ENCODE measurements around the gene SLC24A5. TPM values are rescaled to one million over a fixed set of nuclear protein-coding genes. Genes with fewer than 3 reads are reported as not detected.

SLC24A5 gene
- polyA plus RNA-seq, 2 of the 4 experiments (the other 2 are of a cell fraction) = 0.05 TPM; not detected in 1

DNA sequence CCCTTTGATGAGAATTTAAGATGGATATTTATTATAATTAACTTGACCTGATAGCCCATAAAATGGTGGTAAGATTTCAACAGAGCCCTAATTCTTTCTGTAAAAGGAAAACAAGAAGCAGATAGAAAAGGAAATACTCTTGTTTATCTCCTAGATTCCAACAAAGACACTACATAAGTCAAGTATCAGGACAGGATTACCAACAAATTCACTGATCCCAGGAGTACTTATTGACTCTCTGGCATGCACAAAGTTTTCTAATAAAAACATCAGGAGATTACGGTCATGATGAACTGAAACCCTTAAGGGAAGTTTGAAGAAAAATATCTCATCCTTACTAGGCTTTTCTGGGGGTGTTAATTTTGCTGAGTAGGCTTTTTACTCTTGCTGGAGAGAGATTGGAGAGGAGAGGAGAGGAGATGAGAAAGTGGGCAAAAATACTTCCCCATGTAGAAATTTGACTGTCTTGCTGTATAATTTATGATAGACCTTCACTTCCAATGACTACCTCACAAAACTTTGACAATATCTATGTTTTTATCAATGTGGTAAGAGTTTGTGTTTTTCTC is 43.1 kb upstream of the SLC24A5 start:
- no peak overlapping the region for H3K4me2 ChIP-seq
- TF ChIP-seq RFX5 (IDR thresholded peaks at IDR 0.05) (no peak), MAFK (IDR thresholded peaks at IDR 0.05; ENCODE audit: partially characterized antibody) (peak; percentile 85)
- DNase-seq (ENCODE audit: low read depth in 1 of 2, low spot score in 1 of 2) = no peak
- no peaks in the 10 kb centered on the region for H3K9me3 ChIP-seq
- WGBS (ENCODE audit: missing lambda C conversion rate) = 5% methylated on average over 1 of the region's 1 CpG
- H3K4me1 ChIP-seq = no peaks in the 10 kb centered on the region
- POLR2A ChIA-PET = no interaction called here
- no peak for ATAC-seq
- CTCF ChIA-PET = no interaction called here
- H3K27ac ChIP-seq = no peak overlapping the region
- no peak overlapping the region for H3K4me3 ChIP-seq
- FAIRE-seq = no peak

GRCh38 chr15:48084759-48085590 is 35.8 kb upstream of the SLC24A5 start:
- 31% methylated on average over 6 of the region's 6 CpGs for WGBS (ENCODE audit: missing lambda C conversion rate)
- no peaks in the 10 kb centered on the region for H3K9me3 ChIP-seq
- H3K4me2 ChIP-seq = no peak overlapping the region
- TF ChIP-seq KDM5A (IDR thresholded peaks at IDR 0.05) (no peak), RAD21 (conservative IDR thresholded peaks at IDR 0.05 in 1 of 2, IDR thresholded peaks at IDR 0.05 in 1 of 2) (peak; percentile 15 to 24; a peak in 1 of 5 replicates), SMC3 (IDR thresholded peaks at IDR 0.05) (0 out of 3 replicates have a peak, but pooled peaks have one; percentile 22), NR3C1 (IDR thresholded peaks at IDR 0.05) (no peak)
- peak; percentile 62 to 73; a peak in 3 of 6 replicates for ATAC-seq
- H3K27ac ChIP-seq = no peak overlapping the region
- ChIA-PET CTCF (interaction anchor here (0.6 to 1.9 kb wide), 6 partner anchors 9 to 895 kb away, joined by 3 to 6 read pairs (median 4); no protein-coding TSS in a partner anchor), POLR2A (no interaction called here)
- peak in 1 of 2 experiments; percentile 11 for DNase-seq (ENCODE audit: low read depth in 1 of 2, low spot score in 1 of 2)
- FAIRE-seq = no peak
- H3K4me3 ChIP-seq = no peak overlapping the region
- no peaks in the 10 kb centered on the region for H3K4me1 ChIP-seq

GRCh38 chr15:48085591-48085930 is 35.2 kb upstream of the SLC24A5 start:
- DNase-seq (ENCODE audit: low read depth in 1 of 2, low spot score in 1 of 2) (no peak), ATAC-seq (no peak), FAIRE-seq (no peak)
- H3K4me2 ChIP-seq = no peak overlapping the region
- 51% methylated on average over 6 of the region's 6 CpGs for WGBS (ENCODE audit: missing lambda C conversion rate)
- no peak for TF ChIP-seq MAZ (IDR thresholded peaks at IDR 0.05; ENCODE audit: borderline replicate concordance, low read depth, low read length)
- H3K9me3 ChIP-seq = no peaks in the 10 kb centered on the region
- H3K4me1 ChIP-seq = no peaks in the 10 kb centered on the region
- H3K4me3 ChIP-seq = no peak overlapping the region
- H3K27ac ChIP-seq = no peak overlapping the region
- ChIA-PET CTCF (interaction anchor here (0.9 to 1.9 kb wide), 5 partner anchors 9 to 895 kb away, joined by 3 to 6 read pairs (median 4); no protein-coding TSS in a partner anchor), POLR2A (no interaction called here)

GRCh38 chr15:48086133-48086532 is 34.7 kb upstream of the SLC24A5 start:
- 16% methylated on average over 5 of the region's 5 CpGs for WGBS (ENCODE audit: missing lambda C conversion rate)
- POLR2A ChIA-PET = no interaction called here
- H3K4me3 ChIP-seq = no peak overlapping the region
- no peak for FAIRE-seq
- no peaks in the 10 kb centered on the region for H3K9me3 ChIP-seq
- DNase-seq (ENCODE audit: low read depth in 1 of 2, low spot score in 1 of 2) = no peak
- H3K27ac ChIP-seq = no peak overlapping the region
- ATAC-seq = no peak
- H3K4me1 ChIP-seq = no peaks in the 10 kb centered on the region
- TF ChIP-seq CTCF (IDR thresholded peaks at IDR 0.05) = no peak
- no peak for TF ChIP-seq FOXS1 (CRISPR knock-in tag; IDR thresholded peaks at IDR 0.05)
- no peak for TF ChIP-seq MAZ (IDR thresholded peaks at IDR 0.05; ENCODE audit: borderline replicate concordance, low read depth, low read length)
- TF ChIP-seq HOXB13 (CRISPR knock-in tag; IDR thresholded peaks at IDR 0.05; ENCODE audit: low read depth) = no peak
- TF ChIP-seq, protein P1, sequence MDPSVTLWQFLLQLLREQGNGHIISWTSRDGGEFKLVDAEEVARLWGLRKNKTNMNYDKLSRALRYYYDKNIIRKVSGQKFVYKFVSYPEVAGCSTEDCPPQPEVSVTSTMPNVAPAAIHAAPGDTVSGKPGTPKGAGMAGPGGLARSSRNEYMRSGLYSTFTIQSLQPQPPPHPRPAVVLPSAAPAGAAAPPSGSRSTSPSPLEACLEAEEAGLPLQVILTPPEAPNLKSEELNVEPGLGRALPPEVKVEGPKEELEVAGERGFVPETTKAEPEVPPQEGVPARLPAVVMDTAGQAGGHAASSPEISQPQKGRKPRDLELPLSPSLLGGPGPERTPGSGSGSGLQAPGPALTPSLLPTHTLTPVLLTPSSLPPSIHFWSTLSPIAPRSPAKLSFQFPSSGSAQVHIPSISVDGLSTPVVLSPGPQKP (IDR thresholded peaks at IDR 0.05; ENCODE audit: low read depth, low read length) = no peak
- no peak for TF ChIP-seq HOXA7 (CRISPR knock-in tag; IDR thresholded peaks at IDR 0.05)
- no peak for TF ChIP-seq RCOR1 (IDR thresholded peaks at IDR 0.05; ENCODE audit: low read depth, low read length)
- CTCF ChIA-PET = interaction anchor here (1.0 kb wide), 1 partner anchor 96 kb away, joined by 3 read pairs; no protein-coding TSS in a partner anchor
- H3K4me2 ChIP-seq = no peak overlapping the region
